Heart left ventricle (tissue), 16 donors: ENCODE results near the gene GSK3A. TPM values are rescaled to one million over a fixed set of nuclear protein-coding genes. Genes with fewer than 3 reads are reported as not detected.

Experiments used
- ATAC-seq, 4 donors: fragments of 200-7000 bp; cut with Tn5 transposase; one replicate each; pipeline ENCODE4 v1.9.1; 2020 to 2022; ENCODE audit warnings: moderate library complexity in 4 of 4, mild to moderate bottlenecking in 3 of 4, moderate number of reproducible peaks in 1 of 4
- DNase-seq, 5 donors: peaks; one replicate each; pipeline ENCODE4 v3.0.0-alpha.2; 2020
- H3K27ac ChIP-seq, 12 donors: fragments of 200-600 bp; sonication (generic) in 4 of 12; one replicate each; pipeline versions ENCODE4 v1.5.0 to v1.8.0; 2016 to 2022; ENCODE audit warnings: mild to moderate bottlenecking in 2 of 12
- H3K27me3 ChIP-seq, 9 donors: fragments of 200-600 bp; sonication (generic) in 2 of 9; one replicate each; pipeline versions ENCODE4 v1.5.1 to v1.8.0; 2016 to 2022; ENCODE audit warnings: mild to moderate bottlenecking in 3 of 9
- H3K36me3 ChIP-seq, 9 donors: fragments of 200-600 bp; sonication (generic) in 2 of 9; one replicate each; pipeline versions ENCODE4 v1.5.0 to v1.8.0; 2018 to 2022; ENCODE audit warnings: mild to moderate bottlenecking in 2 of 9
- H3K4me1 ChIP-seq, 12 donors: fragments of 200-600 bp; sonication (generic) in 4 of 12; one replicate each; pipeline versions ENCODE4 v1.5.0 to v1.8.0; 2016 to 2022; ENCODE audit warnings: mild to moderate bottlenecking in 3 of 12
- H3K4me3 ChIP-seq, 12 donors: fragments of 200-600 bp; sonication (generic) in 4 of 12; one replicate each; pipeline versions ENCODE4 v1.5.0 to v1.8.0; 2017 to 2022; ENCODE audit warnings: mild to moderate bottlenecking in 9 of 12, moderate library complexity in 4 of 12
- H3K9me3 ChIP-seq, 12 donors: fragments of 200-600 bp; sonication (generic) in 4 of 12; one replicate each; pipeline versions ENCODE4 v1.5.0 to v1.8.0; 2016 to 2022; ENCODE audit warnings: mild to moderate bottlenecking in 1 of 12
- CTCF ChIP-seq, 12 donors: fragments of 200-600 bp; sonication (generic) in 4 of 12; IDR thresholded peaks; one replicate each; pipeline versions ENCODE4 v1.5.0 to v1.8.0; 2018 to 2022; ENCODE audit warnings: antibody characterized with exemption in 12 of 12, mild to moderate bottlenecking in 5 of 12
- POLR2A ChIP-seq, 2 donors: fragments of 450-650 bp; IDR thresholded peaks; one replicate each; pipeline ENCODE4 v1.6.1; 2017; ENCODE audit warnings: antibody characterized with exemption in 2 of 2, mild to moderate bottlenecking in 2 of 2, moderate library complexity in 2 of 2
- WGBS, 4 donors: extraction: QIAGEN DNeasy Blood & Tissue Kit in 2 of 4; methylation state at CpG; one replicate each; pipeline versions ENCODE4 v1.1.5 to v1.1.7; 2013 to 2018; 5-methylcytosine and 5-hydroxymethylcytosine counted together
- intact Hi-C, 10 donors: fragments of 100-400 bp; cut with DNase I; formaldehyde crosslinking; loops; one replicate each; pipeline versions ENCODE4 v1.11.1 to v1.14.2; 2022
- polyA plus RNA-seq, 2 donors: library from polyadenylated mRNA; stranded (reverse); fragments of 200-250 nt; gene quantifications; one replicate each; pipeline ENCODE4 v1.2.3, GENCODE V29; 2013
- total RNA-seq, 9 donors: library from RNA; depleted of rRNA in 2 of 9; stranded (reverse); fragments of >200 nt in 2 of 9; fragmentation: NEBNext Ultra II Directional in 3 of 9; extraction: Animal tissue kit (Norgen Biotek cat#: 25700) in 3 of 9; gene quantifications; one replicate each; pipeline versions ENCODE4 v1.1.0 to v1.2.4, GENCODE V29; 2016 to 2023
- donor health status: ischemic (EF 13 %, LVEDD 7.1; RV severe dilation, severe dysfunction).
- donor health status: healthy with polysubstance abuse.
- donor health status: DM: no; HTN: yes; CAD: no.
- donor health status: DM: no; HTN: no; CAD: no.
- donor health status: ischemic (EF 25% LVEDD 6.9; RV normal size, moderate dysfunction).
- donor health status: ischemic (EF 25% LVEDD 5.7; RV mildly dilated, moderate dysfunction).
- donor health status: healthy.
- donor health status: DM: yes; HTN: yes; CAD: no.
- donor health status: ischemic (EF 35%, LVEDD 5.7; RV mildly dilated, moderate dysfunction).
- donor health status: nonischemic (EF 11% LVEDD 7.7; RV severe dilation, severe dysfunction).
- donor health status: DM: yes; HTN: yes; CAD: no.
- donor health status: PGD.
- donor health status: ischemic (EF 29% LVEDD 5.4; RV normal size, mild dysfunction).
- donor health status: nonischemic (EF 23%, LVEDD 6.1; RV moderate dilation, normal function).

Gene GSK3A
- total and polyA plus RNA-seq, 11 donors: 22.5 to 76.5 (median 38.8) TPM

GRCh38 chr19:42290136-42290522, 47.7 kb upstream of the GSK3A start:
- DNase-seq: no peak
- 76 to 85% (median 83%) methylated on average over 11 to 13 of the region's 13 CpGs for WGBS, 4 donors
- intact Hi-C loops: loop anchor here in 2 of 10 donors (5.0 to 10.0 kb wide), 2 partner anchors 43 to 155 kb away; partner anchors contain the start of gene POU2F2 (in 1 of the 2)

DNA sequence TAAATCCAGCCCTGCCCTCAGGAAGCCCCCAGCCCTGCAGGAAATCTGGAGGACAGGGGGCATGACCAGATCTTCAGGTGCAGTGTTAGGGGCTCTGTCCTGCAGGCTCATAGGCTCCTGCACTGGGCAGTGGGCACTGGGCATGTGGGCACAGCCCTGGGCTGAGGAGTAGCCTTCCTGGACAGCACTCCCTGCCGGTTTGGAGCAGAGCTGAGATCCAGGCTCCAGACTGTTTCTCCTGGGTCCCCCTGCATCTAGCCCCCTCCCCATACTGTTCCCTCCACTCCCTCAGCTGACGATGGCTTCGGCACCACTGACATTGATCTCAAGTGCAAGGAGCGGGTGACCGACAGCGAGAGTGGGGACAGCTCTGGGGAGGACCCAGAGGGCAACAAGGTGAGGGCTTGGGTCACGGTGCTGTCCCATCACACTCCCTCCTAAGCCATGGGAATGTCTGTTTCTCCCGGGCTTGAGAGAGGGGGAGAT, 47.2 kb upstream of the GSK3A start:
- Histone ChIP-seq H3K36me3 (peaks cover 0 to 80% (median 77%) of the 10 kb centered on the region in 9 donors), H3K27ac (no peak overlapping the region), H3K9me3 (no peaks in the 10 kb centered on the region), H3K4me1 (peaks cover 8 to 26% (median 24%) of the 10 kb centered on the region in 12 donors), H3K4me3 (no peak overlapping the region), H3K27me3 (no peaks in the 10 kb centered on the region)
- TF ChIP-seq CTCF (IDR thresholded peaks at IDR 0.05) (no peak), POLR2A (IDR thresholded peaks at IDR 0.05) (no peak)
- intact Hi-C loops: loop anchor here in 4 of 10 donors (5.0 to 10.0 kb wide), 3 partner anchors 33 to 155 kb away; partner anchors contain the start of gene POU2F2 (in 1 of the 4)
- ATAC-seq (no peak), DNase-seq (no peak)
- WGBS, 4 donors: 81 to 86% (median 85%) methylated on average over 7 to 8 of the region's 8 CpGs

More at GRCh38 chr19:42290136-42290522, 47.7 kb upstream of the GSK3A start:
- no peak overlapping the region for H3K27ac ChIP-seq
- H3K36me3 ChIP-seq: peaks cover 0 to 85% (median 80%) of the 10 kb centered on the region in 9 donors
- H3K4me1 ChIP-seq: peaks cover 5 to 21% (median 19%) of the 10 kb centered on the region in 12 donors
- H3K4me3 ChIP-seq: no peak overlapping the region
- no peaks in the 10 kb centered on the region for H3K9me3 ChIP-seq
- TF ChIP-seq POLR2A (IDR thresholded peaks at IDR 0.05) (no peak), CTCF (IDR thresholded peaks at IDR 0.05) (no peak)
- no peaks in the 10 kb centered on the region for H3K27me3 ChIP-seq
- no peak for ATAC-seq

DNA sequence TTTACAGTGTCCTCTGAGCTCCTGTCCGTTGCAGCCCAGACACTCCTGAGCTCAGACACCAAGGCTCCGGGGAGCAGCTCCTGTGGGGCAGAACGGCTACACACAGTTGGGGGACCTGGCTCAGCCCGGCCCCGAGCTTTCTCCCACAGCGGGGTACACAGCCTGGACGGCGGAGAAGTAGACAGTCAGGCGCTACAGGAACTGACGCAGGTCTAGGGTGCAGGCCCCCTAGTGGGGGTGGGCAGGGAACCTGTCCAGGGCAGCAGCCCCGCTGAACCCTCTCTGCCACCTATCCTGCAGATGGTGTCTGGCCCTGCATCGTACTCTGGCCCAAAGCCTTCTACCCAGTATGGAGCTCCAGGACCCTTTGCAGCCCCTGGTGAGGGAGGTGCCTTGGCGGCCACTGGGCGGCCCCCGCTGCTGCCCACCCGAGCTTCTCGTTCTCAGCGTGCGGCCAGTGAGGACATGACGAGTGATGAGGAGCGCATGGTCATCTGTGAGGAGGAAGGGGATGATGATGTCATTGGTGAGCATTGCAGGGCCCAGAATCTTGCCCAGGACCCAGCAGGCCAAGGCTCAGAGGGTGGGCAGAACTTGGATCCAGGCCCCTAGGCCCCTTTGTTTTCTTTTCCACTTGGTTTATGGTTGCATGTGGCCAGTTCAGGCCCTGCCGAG, 46.6 kb upstream of the GSK3A start:
- intact Hi-C loops: loop anchor here in 2 of 10 donors (5.0 kb wide), 2 partner anchors 33 to 42 kb away; no protein-coding TSS in a partner anchor
- TF ChIP-seq CTCF (IDR thresholded peaks at IDR 0.05): no peak
- no peak for TF ChIP-seq POLR2A (IDR thresholded peaks at IDR 0.05)

GRCh38 chr19:42288387-42288786, 46.0 kb upstream of the GSK3A start:
- TF ChIP-seq CTCF (IDR thresholded peaks at IDR 0.05) (no peak), POLR2A (IDR thresholded peaks at IDR 0.05) (no peak)
- ATAC-seq (no peak), DNase-seq (no peak)
- 88 to 98% (median 91%) methylated on average over 4 of the region's 4 CpGs for whole genome bisulfite sequencing, 4 donors
- no peaks in the 10 kb centered on the region for H3K27me3 ChIP-seq
- H3K9me3 ChIP-seq: no peaks in the 10 kb centered on the region
- H3K4me3 ChIP-seq: no peak overlapping the region
- no peak overlapping the region for H3K27ac ChIP-seq
- H3K4me1 ChIP-seq: peaks cover 8 to 29% (median 26%) of the 10 kb centered on the region in 12 donors
- H3K36me3 ChIP-seq: peaks cover 0 to 67% (median 65%) of the 10 kb centered on the region in 9 donors
- intact Hi-C loops: loop anchor here in 2 of 10 donors (5.0 kb wide), 2 partner anchors 34 to 41 kb away; no protein-coding TSS in a partner anchor

More for the DNA sequence above, 46.6 kb upstream of the GSK3A start:
- Histone ChIP-seq H3K9me3 (no peaks in the 10 kb centered on the region), H3K4me1 (peaks cover 8 to 27% (median 25%) of the 10 kb centered on the region in 12 donors), H3K36me3 (peaks cover 0 to 74% (median 71%) of the 10 kb centered on the region in 9 donors), H3K27me3 (no peaks in the 10 kb centered on the region), H3K4me3 (no peak overlapping the region), H3K27ac (no peak overlapping the region)
- ATAC-seq (no peak), DNase-seq (no peak)
- WGBS, 4 donors: 85 to 90% (median 88%) methylated on average over 7 to 22 of the region's 22 CpGs
